ENCODE measurements around the gene RPLP2.

DNA sequence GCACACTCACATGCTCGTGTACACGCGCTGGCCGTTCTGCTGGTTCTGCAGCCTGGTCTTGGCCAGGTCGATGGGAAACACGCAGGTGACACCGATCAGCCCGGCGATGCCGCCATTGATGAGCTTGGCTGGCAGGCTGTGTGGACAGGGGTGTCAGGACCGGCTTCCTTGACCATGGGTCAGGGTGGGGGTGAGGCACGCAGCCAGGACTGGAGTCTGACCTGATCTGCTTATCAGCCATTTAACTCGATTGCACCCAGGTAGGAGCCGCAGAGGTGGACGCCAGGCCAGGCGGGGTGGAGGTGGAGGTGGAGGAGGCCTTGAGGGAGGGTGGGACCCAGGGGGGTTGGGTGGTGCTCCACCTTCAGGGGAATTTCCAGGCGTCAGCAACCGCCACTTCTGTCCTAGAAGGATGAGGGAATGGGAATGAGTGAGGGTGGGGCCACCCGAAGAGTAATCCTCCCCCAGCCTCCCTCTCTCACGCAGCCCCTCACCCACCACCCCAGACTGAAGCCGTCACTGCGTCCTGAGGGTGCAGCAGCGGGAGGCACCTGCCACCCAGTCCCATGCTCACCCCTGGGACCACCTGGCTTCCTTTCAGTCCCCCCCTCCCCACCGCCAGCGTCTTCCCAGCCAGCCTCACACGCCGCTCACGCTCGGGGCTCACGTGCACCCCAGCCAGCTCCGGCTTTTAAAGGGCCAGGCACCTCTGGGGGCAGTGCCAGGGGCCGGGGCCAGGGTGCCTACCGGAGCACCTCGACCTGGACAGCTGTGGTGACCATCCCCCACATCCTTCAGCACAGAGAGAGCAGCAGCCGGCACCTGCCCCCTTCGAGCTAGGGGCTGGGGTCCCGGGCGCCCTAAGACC is 14.8 kb upstream of the RPLP2 start:
- TF ChIP-seq, protein P1, sequence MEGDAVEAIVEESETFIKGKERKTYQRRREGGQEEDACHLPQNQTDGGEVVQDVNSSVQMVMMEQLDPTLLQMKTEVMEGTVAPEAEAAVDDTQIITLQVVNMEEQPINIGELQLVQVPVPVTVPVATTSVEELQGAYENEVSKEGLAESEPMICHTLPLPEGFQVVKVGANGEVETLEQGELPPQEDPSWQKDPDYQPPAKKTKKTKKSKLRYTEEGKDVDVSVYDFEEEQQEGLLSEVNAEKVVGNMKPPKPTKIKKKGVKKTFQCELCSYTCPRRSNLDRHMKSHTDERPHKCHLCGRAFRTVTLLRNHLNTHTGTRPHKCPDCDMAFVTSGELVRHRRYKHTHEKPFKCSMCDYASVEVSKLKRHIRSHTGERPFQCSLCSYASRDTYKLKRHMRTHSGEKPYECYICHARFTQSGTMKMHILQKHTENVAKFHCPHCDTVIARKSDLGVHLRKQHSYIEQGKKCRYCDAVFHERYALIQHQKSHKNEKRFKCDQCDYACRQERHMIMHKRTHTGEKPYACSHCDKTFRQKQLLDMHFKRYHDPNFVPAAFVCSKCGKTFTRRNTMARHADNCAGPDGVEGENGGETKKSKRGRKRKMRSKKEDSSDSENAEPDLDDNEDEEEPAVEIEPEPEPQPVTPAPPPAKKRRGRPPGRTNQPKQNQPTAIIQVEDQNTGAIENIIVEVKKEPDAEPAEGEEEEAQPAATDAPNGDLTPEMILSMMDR (IDR thresholded peaks at IDR 0.05; ENCODE audit: insufficient read depth, low read length), result no peak
- no peak for TF ChIP-seq POLR2AphosphoS5 (IDR thresholded peaks at IDR 0.05; ENCODE audit: low read depth)
- TF ChIP-seq, protein P2, sequence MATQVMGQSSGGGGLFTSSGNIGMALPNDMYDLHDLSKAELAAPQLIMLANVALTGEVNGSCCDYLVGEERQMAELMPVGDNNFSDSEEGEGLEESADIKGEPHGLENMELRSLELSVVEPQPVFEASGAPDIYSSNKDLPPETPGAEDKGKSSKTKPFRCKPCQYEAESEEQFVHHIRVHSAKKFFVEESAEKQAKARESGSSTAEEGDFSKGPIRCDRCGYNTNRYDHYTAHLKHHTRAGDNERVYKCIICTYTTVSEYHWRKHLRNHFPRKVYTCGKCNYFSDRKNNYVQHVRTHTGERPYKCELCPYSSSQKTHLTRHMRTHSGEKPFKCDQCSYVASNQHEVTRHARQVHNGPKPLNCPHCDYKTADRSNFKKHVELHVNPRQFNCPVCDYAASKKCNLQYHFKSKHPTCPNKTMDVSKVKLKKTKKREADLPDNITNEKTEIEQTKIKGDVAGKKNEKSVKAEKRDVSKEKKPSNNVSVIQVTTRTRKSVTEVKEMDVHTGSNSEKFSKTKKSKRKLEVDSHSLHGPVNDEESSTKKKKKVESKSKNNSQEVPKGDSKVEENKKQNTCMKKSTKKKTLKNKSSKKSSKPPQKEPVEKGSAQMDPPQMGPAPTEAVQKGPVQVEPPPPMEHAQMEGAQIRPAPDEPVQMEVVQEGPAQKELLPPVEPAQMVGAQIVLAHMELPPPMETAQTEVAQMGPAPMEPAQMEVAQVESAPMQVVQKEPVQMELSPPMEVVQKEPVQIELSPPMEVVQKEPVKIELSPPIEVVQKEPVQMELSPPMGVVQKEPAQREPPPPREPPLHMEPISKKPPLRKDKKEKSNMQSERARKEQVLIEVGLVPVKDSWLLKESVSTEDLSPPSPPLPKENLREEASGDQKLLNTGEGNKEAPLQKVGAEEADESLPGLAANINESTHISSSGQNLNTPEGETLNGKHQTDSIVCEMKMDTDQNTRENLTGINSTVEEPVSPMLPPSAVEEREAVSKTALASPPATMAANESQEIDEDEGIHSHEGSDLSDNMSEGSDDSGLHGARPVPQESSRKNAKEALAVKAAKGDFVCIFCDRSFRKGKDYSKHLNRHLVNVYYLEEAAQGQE (IDR thresholded peaks at IDR 0.05; ENCODE audit: insufficient replicate concordance, low read depth), result no peak
- TF ChIP-seq SPI1 (IDR thresholded peaks at IDR 0.05; ENCODE audit: borderline replicate concordance, low read depth), result no peak
- TF ChIP-seq GABPA (IDR thresholded peaks at IDR 0.05; ENCODE audit: low read depth), result no peak

Data from HL-60 (cell line).